Measurements from ENCODE around the gene PIGBOS1. TPM values are rescaled to one million over a fixed set of nuclear protein-coding genes. Genes with fewer than 3 reads are reported as not detected.
A peak's percentile ranks its signal among the peaks of the same experiment; 100 is the strongest.
"Not testable (repeated sequence)": the region's sequence is repeated elsewhere in the genome, so short reads cannot be mapped to it uniquely, and the experiment has no call there.

PIGBOS1 gene
- polyA plus RNA-seq, 1 experiment, result 12.2 TPM

GRCh38 chr15:55319537-55320237, 764 bp upstream of the PIGBOS1 start:
- Histone ChIP-seq H3K27me3 (ENCODE audit: control insufficient read depth, insufficient read depth, low read length) (no peaks in the 10 kb centered on the region), H3K4me3 (ENCODE audit: low read depth, low read length) (peak overlapping the region; percentile 52), H3K36me3 (ENCODE audit: control insufficient read depth, insufficient read depth, low read length) (no peaks in the 10 kb centered on the region)
- ChIA-PET CTCF (interaction anchor here (0.7 to 1.4 kb wide), 4 partner anchors 19 to 123 kb away, joined by 3 read pairs; partner anchors contain the start of gene RSL24D1), POLR2A (interaction anchor here (0.6 to 1.5 kb wide), 2 partner anchors 25 to 123 kb away, joined by 4 to 5 read pairs; partner anchors contain the start of gene RSL24D1)
- no peak for TF ChIP-seq CTCF (IDR thresholded peaks at IDR 0.05; ENCODE audit: insufficient read depth, low read depth, low read length)
- DNase-seq (ENCODE audit: low read depth), result no peak

GRCh38 chr15:55302801-55303200, 16.1 kb downstream of the PIGBOS1 start:
- H3K27me3 ChIP-seq (ENCODE audit: control insufficient read depth, insufficient read depth, low read length); H3K4me3 ChIP-seq (ENCODE audit: low read depth, low read length); CTCF ChIA-PET; H3K36me3 ChIP-seq (ENCODE audit: control insufficient read depth, insufficient read depth, low read length); POLR2A ChIA-PET; DNase-seq (ENCODE audit: low read depth): not testable (repeated sequence)

- no peak for TF ChIP-seq CTCF (IDR thresholded peaks at IDR 0.05; ENCODE audit: insufficient read depth, low read depth, low read length)
- H3K4me3 ChIP-seq (ENCODE audit: low read depth, low read length), result no peak overlapping the region
- no peak for DNase-seq (ENCODE audit: low read depth)
- ChIA-PET CTCF (interaction anchor here (1.1 kb wide), 1 partner anchor 21 kb away, joined by 3 read pairs; the partner anchor contains the start of genes PIGB and PIGBOS1), POLR2A (no interaction called here)
- no peaks in the 10 kb centered on the region for H3K27me3 ChIP-seq (ENCODE audit: control insufficient read depth, insufficient read depth, low read length)
- H3K36me3 ChIP-seq (ENCODE audit: control insufficient read depth, insufficient read depth, low read length), result no peaks in the 10 kb centered on the region
Observed at GRCh38 chr15:55297315-55297714, 21.6 kb downstream of the PIGBOS1 start.

- H3K27me3 ChIP-seq (ENCODE audit: control insufficient read depth, insufficient read depth, low read length), result no peaks in the 10 kb centered on the region
- peak; percentile 30 for DNase-seq (ENCODE audit: low read depth)
- POLR2A ChIA-PET, result no interaction called here
- CTCF ChIA-PET, result interaction anchor here (0.6 to 4.7 kb wide), 18 partner anchors 8 to 149 kb away, joined by 3 to 61 read pairs (median 4); partner anchors contain the start of gene PIERCE2
- H3K36me3 ChIP-seq (ENCODE audit: control insufficient read depth, insufficient read depth, low read length), result no peaks in the 10 kb centered on the region; the same call in 1 of the 2 replicates
- peak overlapping the region; percentile 89 for H3K4me3 ChIP-seq (ENCODE audit: low read depth, low read length)
- TF ChIP-seq CTCF (IDR thresholded peaks at IDR 0.05; ENCODE audit: insufficient read depth, low read depth, low read length), result peak; percentile 89
Observed at GRCh38 chr15:55290528-55291057, 28.3 kb downstream of the PIGBOS1 start.

GRCh38 chr15:55289746-55290527, 29.0 kb downstream of the PIGBOS1 start, which contains the start of gene RAB27A:
Gene RAB27A, minus strand, starts transcription at chr15:55289813. Its CDS starts 54,879 bp downstream, at chr15:55234934.
- Histone ChIP-seq H3K36me3 (ENCODE audit: control insufficient read depth, insufficient read depth, low read length) (no peaks in the 10 kb centered on the region; the same call in 1 of the 2 replicates), H3K27me3 (ENCODE audit: control insufficient read depth, insufficient read depth, low read length) (no peaks in the 10 kb centered on the region), H3K4me3 (ENCODE audit: low read depth, low read length) (peak within 1 kb of the TSS; percentile 89)
- CTCF ChIA-PET, result interaction anchor here (1.0 to 4.7 kb wide), 9 partner anchors 11 to 119 kb away, joined by 3 to 61 read pairs (median 3); partner anchors contain the start of gene PIERCE2
- TF ChIP-seq CTCF (IDR thresholded peaks at IDR 0.05; ENCODE audit: insufficient read depth, low read depth, low read length), result no peak
- POLR2A ChIA-PET, result no interaction called here
- DNase-seq (ENCODE audit: low read depth), result no peak
